Inflammatory macrophage treated with lipopolysaccharide for 4 hours (primary cell): ENCODE data around the gene RAD51D.

Source experiments
- DNase-seq: peaks from one replicate; pipeline ENCODE4 v3.0.0-alpha.2; 2020

Gene RAD51D

DNA sequence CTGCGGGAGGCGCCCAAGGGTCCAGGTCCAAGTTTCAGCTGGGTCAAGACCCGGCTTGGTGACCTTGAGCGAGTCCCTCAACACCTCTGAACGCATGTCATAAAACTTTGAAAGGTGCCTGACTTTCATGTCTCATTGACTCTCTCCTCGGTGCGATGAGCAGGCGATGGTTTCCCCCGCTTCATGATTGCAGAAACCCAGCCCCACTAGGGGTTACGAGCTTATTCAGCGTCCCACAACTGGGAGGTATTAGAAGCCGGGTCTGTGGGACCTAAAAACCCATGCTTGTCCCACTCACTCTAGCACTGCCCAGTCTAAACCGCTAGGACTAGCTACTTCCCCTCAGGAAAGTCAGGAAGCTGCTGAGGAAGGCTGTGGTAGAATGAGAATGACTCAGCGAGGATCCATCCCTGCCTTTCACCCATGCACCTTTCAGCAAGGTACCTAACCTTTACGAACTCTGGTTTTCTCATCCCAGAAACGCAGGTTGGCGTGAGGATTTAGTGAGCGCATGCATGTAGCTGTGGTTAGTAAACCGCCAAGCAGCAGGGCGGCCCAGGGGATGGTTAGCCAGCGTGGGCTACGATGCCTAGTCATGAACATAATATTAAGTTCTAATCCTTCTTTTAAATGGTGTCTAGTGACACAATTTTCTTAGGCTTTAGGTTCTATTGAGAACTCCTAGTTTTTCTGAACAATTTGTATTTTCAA is 29.9 kb downstream of the RAD51D start:
- DNase-seq: peak; percentile 65

DNA sequence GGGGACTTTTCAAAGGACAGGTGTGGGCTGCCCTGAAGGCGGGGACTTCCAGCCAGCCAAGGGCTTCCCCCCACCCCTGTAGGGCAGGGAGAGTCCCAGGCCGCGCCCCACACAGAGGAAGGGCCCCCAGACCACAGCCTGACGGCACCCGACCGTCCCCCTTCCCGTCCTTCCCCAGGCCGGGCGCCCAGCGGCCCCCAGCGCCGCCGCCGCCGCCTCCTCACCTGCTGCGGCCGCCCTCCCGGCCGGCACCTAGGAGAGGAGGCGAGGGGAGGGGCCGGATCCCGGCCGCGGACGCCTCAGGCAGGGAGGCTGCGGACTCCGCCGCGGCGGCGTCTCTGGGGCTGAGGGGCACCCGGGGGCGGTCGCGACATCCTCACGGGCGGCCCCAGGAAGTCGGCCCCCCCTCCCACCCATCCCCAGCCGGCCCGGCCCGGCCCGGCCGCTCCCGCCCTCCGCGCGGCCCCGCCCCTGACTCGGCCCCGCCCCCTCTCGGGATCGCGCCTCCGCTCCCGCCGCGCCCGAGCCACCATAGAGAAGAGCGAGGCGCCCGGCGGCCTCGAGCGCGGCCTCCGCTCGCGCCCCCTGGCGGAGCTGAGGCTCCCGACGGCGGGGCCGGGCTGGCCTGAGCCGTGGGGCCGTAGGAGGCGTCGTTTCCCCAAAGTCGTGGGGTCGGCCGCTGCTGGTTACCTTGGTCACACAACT is 30.6 kb downstream of the RAD51D start:
- peak; percentile 87 for DNase-seq

- DNase-seq: peak; percentile 66
Measured at GRCh38 chr17:35088356-35088880, 31.2 kb downstream of the RAD51D start.

GRCh38 chr17:35087731-35088355 is 31.8 kb downstream of the RAD51D start:
- peak; percentile 51 for DNase-seq

DNA sequence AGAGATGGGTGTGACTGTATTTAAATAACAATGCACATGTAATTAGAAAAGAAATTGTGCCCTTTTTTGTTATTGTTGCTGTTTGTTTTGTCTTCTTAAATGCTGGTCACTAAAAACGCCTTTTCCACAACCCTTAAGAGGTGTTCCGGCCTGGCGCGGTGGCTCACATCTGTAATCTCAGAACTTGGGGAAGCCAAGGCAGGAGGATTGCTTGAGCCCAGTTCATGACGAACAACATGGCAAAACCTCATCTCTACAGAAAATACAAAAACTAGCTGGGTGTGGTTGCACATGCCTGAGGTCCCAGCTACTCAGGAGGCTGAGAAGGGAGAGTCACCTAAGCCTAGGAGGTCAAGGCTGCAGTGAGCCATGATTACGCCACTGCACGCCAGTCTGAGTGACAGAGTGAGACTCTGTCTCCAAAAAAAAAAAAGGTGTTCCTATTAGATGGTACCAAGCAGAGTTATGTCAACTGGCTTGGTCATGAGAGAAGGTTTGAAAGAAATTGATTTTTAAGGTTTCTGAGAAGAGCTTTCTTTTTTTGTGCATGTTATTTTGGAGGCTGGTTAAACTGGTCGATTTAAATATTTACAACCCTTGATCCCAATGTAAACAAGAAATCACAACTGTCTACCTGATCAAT is 32.6 kb downstream of the RAD51D start:
- DNase-seq: no peak

DNA sequence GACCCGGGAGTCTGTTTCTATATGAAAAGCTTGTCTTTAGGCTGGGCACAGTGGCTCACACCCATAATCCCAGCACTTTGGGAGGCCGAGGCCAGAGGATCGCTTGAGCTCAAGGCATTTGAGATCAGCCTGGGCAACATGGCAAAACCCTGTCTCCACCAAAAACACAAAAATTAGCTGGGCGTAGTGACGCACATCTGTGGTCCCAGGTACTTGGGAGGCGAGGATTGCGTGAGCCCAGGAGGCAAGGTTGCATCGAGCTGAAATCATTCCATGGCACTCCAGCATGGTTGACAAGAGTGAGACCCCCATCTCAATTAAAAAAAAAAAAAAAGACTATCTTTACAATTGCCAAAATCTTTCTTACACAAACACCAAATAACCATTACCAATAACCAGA is 33.5 kb downstream of the RAD51D start:
- no peak for DNase-seq

- no peak for DNase-seq
Measured at GRCh38 chr17:35084987-35085386, 34.7 kb downstream of the RAD51D start.

GRCh38 chr17:35083071-35083470 is 36.6 kb downstream of the RAD51D start:
- DNase-seq: no peak

DNA sequence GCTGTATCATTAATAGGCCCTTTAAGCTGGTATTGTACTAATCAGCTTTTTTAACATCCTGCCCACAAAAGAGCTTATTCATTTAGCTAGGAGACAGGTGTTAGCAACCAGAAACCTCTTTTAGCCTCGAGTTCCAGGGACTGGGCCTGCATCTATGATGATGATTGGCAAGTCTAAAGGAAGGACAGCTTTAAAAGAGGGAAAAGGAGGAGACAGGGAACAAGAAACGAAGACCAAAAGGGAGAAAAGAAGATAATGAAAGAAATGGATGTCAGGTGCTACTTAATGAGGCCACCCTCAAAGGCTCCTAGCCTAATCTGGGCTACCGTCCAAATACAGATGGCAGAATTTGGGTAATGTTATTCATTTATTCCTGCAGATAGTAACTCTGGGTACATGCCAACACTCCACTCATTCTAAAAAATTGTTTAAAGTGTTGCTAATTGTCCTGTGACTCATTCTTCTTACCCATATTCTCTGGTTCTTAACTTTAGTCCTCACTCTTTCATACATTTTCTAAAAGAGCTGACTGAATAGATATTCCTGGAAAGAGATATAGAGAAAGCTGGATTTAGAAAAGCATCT is 37.5 kb downstream of the RAD51D start:
- no peak for DNase-seq

DNA sequence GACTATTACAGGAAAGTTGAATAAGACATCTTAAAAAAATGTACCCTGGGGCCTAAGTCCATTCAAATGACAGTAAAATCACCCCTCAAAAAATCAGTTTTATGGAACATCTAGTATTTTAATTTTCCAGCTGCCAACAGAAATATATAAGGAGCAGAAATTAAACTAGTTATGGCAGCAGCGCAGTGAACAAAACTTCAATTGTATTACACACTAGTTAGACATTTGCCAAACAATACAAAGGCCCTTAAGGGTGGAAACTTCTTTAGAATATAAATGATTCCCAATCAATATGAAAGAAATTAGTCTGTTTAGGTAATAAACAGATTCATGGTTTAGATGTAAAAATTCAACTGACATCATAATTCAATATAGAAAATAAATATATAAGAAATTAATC is 38.0 kb downstream of the RAD51D start:
- no peak for DNase-seq

DNA sequence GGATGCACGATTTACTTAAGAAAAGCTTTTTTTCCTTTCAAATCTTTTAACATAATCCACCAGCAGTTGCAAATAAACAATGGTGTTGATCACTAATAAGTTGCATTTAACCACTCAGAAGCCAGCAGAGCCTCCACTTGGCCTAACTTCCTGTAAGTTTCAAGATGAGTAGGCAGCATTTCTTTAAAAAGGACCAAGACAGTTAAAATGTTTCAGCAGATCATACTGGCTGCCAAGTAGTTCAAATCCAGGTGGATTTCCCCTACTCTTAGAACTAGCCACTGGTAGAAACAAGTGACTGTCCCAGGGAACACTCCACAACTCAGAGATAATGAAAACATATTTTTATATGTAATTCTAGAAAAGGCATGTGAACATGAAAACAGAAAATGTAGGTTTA is 39.1 kb downstream of the RAD51D start:
- DNase-seq: peak; percentile 45

DNA sequence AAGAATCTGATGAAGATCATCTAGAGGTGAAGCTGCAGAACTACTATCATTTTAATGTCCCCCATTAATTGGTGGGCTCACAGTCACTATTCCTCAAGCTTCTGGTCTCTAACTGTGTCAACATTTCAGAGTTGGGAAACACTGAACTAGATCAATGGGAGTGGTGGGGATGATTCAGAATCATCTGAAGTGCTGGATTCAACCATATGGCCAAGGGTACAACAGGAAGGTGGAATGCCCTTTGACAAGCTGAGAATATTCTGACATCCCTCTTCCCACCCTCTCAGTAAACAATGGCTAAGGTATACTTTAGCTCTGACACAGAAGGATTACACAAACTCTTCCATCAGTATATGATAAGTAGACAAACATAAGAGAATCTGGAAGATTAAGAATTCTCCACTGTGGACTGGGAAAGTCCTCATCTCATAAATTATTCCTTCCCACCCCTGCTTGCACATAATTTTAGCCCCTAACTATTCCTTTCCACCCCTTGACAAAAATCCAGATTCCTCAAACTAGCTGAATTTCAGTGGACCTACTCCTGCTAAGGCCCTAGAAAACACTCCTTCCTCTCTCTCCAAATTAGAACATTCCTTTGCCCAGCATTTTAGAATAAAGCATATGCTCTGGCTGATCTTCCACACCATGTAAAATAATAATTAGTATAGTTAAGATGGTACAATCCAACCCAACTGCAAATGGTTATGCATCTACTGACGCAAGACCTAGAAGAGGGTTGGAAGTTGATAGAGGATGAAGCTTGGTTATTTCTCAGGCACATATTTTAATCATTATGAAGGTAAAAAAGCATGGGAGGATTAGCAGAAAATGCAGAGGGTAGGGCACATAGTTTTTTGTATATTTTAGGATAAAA is 39.9 kb downstream of the RAD51D start:
- DNase-seq: peak; percentile 76

DNA sequence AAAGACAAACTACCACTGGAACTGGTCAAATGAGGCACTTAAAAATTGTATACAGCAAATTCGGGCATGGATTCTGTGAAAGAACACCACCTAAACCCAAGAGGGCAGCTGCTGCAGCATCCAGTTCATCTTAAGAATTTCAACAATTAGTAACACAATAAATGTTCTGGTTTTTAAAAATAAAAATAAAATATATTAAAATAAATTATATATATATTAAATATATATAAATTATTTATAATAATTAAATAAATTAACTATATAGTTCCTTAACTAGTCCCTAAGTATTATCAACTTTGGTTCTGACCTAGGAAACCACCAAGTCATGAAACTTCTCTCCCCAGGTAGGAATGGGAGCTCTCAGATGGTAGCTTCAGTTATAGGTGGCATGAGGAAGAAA is 42.8 kb downstream of the RAD51D start:
- DNase-seq: no peak

DNA sequence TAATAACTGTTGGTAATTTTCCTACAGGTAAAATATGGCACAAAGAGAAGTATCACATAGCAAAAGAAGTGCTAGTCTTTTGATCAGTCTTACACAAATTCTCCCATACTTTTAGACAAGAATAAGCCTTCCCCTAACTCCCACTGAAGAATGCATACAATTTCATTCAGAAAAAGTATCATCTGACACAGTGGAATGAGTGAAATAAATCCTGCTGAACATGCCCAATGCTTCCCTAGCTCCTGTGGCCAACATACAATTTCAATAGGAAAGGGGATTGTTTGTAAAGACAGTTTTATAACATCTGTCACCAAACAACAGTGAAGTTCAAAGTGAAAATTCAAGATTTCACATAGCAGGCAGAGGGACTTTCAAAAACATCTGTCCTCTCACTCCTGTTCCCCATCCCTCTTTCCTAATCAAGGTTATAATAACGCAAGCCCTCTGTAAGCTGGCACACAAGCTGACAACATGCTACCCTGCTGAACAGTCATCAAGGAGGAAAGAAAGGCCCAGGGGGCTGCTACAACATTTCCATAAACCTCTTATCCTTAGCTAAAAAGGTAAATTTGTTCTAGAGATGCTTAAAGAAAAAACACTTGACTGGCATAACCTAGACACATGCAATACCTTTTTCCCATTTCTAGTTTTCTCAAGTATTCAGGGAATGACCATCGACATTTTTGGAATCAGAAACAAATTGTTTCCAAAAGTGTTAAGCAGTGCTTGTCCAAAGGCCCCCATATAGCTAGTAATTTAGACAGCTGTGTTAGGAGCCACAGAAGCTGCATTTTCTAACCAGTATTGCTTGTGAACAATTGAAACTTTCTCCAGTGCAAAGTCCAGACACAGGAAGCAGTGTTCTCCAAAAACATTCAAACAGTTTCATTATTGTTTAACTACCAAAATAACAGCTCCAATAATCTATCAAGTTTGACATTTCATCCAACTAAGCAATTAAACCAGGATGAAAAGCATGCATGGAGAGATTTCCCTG is 44.7 kb downstream of the RAD51D start:
- peak; percentile 37 for DNase-seq

GRCh38 chr17:35073991-35074627 is 45.6 kb downstream of the RAD51D start:
- DNase-seq: no peak

- peak; percentile 27 for DNase-seq
Measured at GRCh38 chr17:35073183-35073790, 46.4 kb downstream of the RAD51D start.

- peak; percentile 76 for DNase-seq
Measured at GRCh38 chr17:35069311-35069710, 50.3 kb downstream of the RAD51D start.

GRCh38 chr17:35068249-35068648 is 51.4 kb downstream of the RAD51D start:
- DNase-seq: no peak

- DNase-seq: no peak
Measured at GRCh38 chr17:35065880-35066279, 53.8 kb downstream of the RAD51D start.
